IMR-90 (cell line): Measurements from ENCODE around the gene HMOX1. TPM values are rescaled to one million over a fixed set of nuclear protein-coding genes. Genes with fewer than 3 reads are reported as not detected.

Experiments
- ATAC-seq: fragments of 200-7000 bp; cut with Tn5 transposase; 2 replicates; pipeline ENCODE4 v1.9.1; 2020; ENCODE audit warnings: low read depth, mild to moderate bottlenecking, moderate library complexity
- BruUV-seq: library from RNA; stranded (reverse); fragments of 400-500 nt; replicated peaks from 2 replicates; lab custom pipeline; 2021; lab: Mats Ljungman, UMichigan
- CTCF ChIA-PET: fragments of 300-600 bp; formaldehyde crosslinking; extraction: SDS; loops from one replicate; lab custom pipeline; 2021; ENCODE audit warnings: antibody characterized with exemption; lab: Yijun Ruan, JAX
- POLR2A ChIA-PET: fragments of 300-600 bp; sonication (Branson Sonifier 250); formaldehyde crosslinking; loops from one replicate; lab custom pipeline; 2022; ENCODE audit warnings: antibody characterized with exemption; ENCODE audit not compliant: unreplicated experiment; lab: Charles Lee
- DNase-seq: peaks from one replicate; pipeline ENCODE4 v3.0.0; 2013
- H2AFZ ChIP-seq: replicated peaks from 2 replicates; pipeline ENCODE3; 2013; ENCODE audit warnings: low read length, mild to moderate bottlenecking; ENCODE audit not compliant: poor library complexity
- H2AK5ac ChIP-seq: 2 replicates; pipeline ENCODE4 v1.6.1; 2013; ENCODE audit warnings: low read depth, low read length, inconsistent platforms
- H2AK9ac ChIP-seq: replicated peaks from 2 replicates; pipeline ENCODE3; 2013; ENCODE audit warnings: mild to moderate bottlenecking, low read depth, low read length, moderate library complexity; ENCODE audit not compliant: poor library complexity
- H2BK120ac ChIP-seq: 2 replicates; pipeline ENCODE4 v1.6.1; 2013; ENCODE audit warnings: low read depth, low read length, inconsistent platforms
- H2BK15ac ChIP-seq: 3 replicates; pipeline ENCODE4 v1.6.1; 2013; ENCODE audit warnings: low read depth, low read length, inconsistent platforms
- H2BK20ac ChIP-seq: 2 replicates; pipeline ENCODE4 v1.6.1; 2013; ENCODE audit warnings: low read depth, mild to moderate bottlenecking, inconsistent platforms, low read length, moderate library complexity
- H2BK5ac ChIP-seq: 2 replicates; pipeline ENCODE4 v1.6.1; 2013; ENCODE audit warnings: mild to moderate bottlenecking, low read depth, low read length, inconsistent platforms; ENCODE audit not compliant: poor library complexity, severe bottlenecking
- H3K14ac ChIP-seq: replicated peaks from 2 replicates; pipeline ENCODE4 v1.6.1; 2013; ENCODE audit warnings: low read depth, low read length, inconsistent platforms
- H3K18ac ChIP-seq: 2 replicates; pipeline ENCODE4 v1.6.1; 2013; ENCODE audit warnings: low read depth, low read length, control low read depth
- H3K23ac ChIP-seq: 2 replicates; pipeline ENCODE4 v1.6.1; 2013; ENCODE audit warnings: low read depth, low read length, inconsistent platforms
- H3K27ac ChIP-seq: 2 replicates; pipeline ENCODE4 v1.5.1; 2013; ENCODE audit warnings: mild to moderate bottlenecking, control low read depth, low read length; ENCODE audit not compliant: insufficient read depth
- H3K27me3 ChIP-seq: 2 replicates; pipeline ENCODE4 v1.6.1; 2013; ENCODE audit warnings: low read length; ENCODE audit not compliant: control insufficient read depth, insufficient read depth
- H3K36me3 ChIP-seq: 2 replicates; pipeline ENCODE4 v1.6.1; 2013; ENCODE audit warnings: low read length, mixed read lengths; ENCODE audit not compliant: control insufficient read depth, insufficient read depth
- H3K4ac ChIP-seq: 2 replicates; pipeline ENCODE4 v1.6.1; 2013; ENCODE audit warnings: low read depth, low read length, inconsistent platforms
- H3K4me1 ChIP-seq: 2 replicates; pipeline ENCODE4 v1.6.1; 2013; ENCODE audit warnings: low read length, mixed read lengths; ENCODE audit not compliant: control insufficient read depth, insufficient read depth
- H3K4me2 ChIP-seq: 2 replicates; pipeline ENCODE4 v1.6.1; 2013; ENCODE audit warnings: low read depth, mild to moderate bottlenecking, control low read depth, low read length, moderate library complexity
- H3K4me3 ChIP-seq: 2 replicates; pipeline ENCODE4 v1.5.1; 2013; ENCODE audit warnings: low read depth, mild to moderate bottlenecking, control low read depth, low read length, moderate library complexity; ENCODE audit not compliant: insufficient read depth
- H3K56ac ChIP-seq: 2 replicates; pipeline ENCODE4 v1.6.1; 2013; ENCODE audit warnings: low read length, inconsistent platforms; ENCODE audit not compliant: insufficient read depth; ENCODE audit errors: extremely low read depth
- H3K79me1 ChIP-seq, 2 experiments: 2 replicates each; pipeline ENCODE4 v1.6.1; 2013; ENCODE audit warnings: low read length in 2 of 2, inconsistent platforms in 1 of 2, low read depth in 1 of 2
- H3K9ac ChIP-seq: 2 replicates; pipeline ENCODE4 v1.6.1; 2013; ENCODE audit warnings: low read depth, low read length, control low read depth
- H3K9me1 ChIP-seq: 2 replicates; pipeline ENCODE4 v1.6.1; 2013; ENCODE audit warnings: low read length, inconsistent platforms; ENCODE audit not compliant: insufficient read depth
- H3K9me3 ChIP-seq: 2 replicates; pipeline ENCODE4 v1.6.1; 2013; ENCODE audit warnings: low read length; ENCODE audit not compliant: control insufficient read depth, insufficient read depth
- H4K20me1 ChIP-seq: 2 replicates; pipeline ENCODE4 v1.6.1; 2013; ENCODE audit warnings: low read length, inconsistent platforms; ENCODE audit not compliant: insufficient read depth
- H4K5ac ChIP-seq: 2 replicates; pipeline ENCODE4 v1.6.1; 2013; ENCODE audit warnings: mild to moderate bottlenecking, low read depth, low read length, control low read depth
- H4K8ac ChIP-seq, 2 experiments: 2 replicates each; pipeline ENCODE4 v1.6.1; 2013; ENCODE audit warnings: low read depth in 2 of 2, low read length in 2 of 2, control low read depth in 1 of 2, inconsistent platforms in 1 of 2
- H4K91ac ChIP-seq: 2 replicates; pipeline ENCODE4 v1.6.1; 2013; ENCODE audit warnings: low read depth, low read length, inconsistent platforms; ENCODE audit not compliant: insufficient read depth
- CEBPB ChIP-seq: IDR thresholded peaks from 2 replicates; pipeline ENCODE4 v1.6.1; 2012; ENCODE audit warnings: low read depth, low read length, improper control_type of control experiment
- FOS ChIP-seq: fragments of 150-350 bp; IDR thresholded peaks from 2 replicates; pipeline ENCODE4 v1.6.1; 2016; ENCODE audit warnings: low read depth, low read length
- NFE2L2 ChIP-seq: fragments of 150-350 bp; IDR thresholded peaks from 2 replicates; pipeline ENCODE4 v1.6.1; 2016; ENCODE audit warnings: low read depth, mild to moderate bottlenecking, low read length
- POLR2A ChIP-seq: IDR thresholded peaks from 2 replicates; pipeline ENCODE4 v1.6.1; 2012; ENCODE audit warnings: mild to moderate bottlenecking, low read depth, low read length
- RCOR1 ChIP-seq: IDR thresholded peaks from 2 replicates; pipeline ENCODE4 v1.6.1; 2012; ENCODE audit warnings: mild to moderate bottlenecking, low read length, improper control_type of control experiment; ENCODE audit not compliant: insufficient replicate concordance
- SMC3 ChIP-seq: fragments of 150-350 bp; IDR thresholded peaks from 2 replicates; pipeline ENCODE4 v1.6.1; 2016; ENCODE audit warnings: low read depth, mild to moderate bottlenecking, antibody characterized with exemption, low read length, moderate library complexity
- WGBS, 2 experiments: methylation state at CpG; one replicate each; pipeline versions ENCODE4 v1.1.5 to v1.1.7; 2013; ENCODE audit warnings: missing lambda C conversion rate in 2 of 2; ENCODE audit not compliant: insufficient read length in 1 of 2; ENCODE audit errors: extremely low coverage in 2 of 2; 5-methylcytosine and 5-hydroxymethylcytosine counted together
- dilution Hi-C: fragments of 300-500 bp; cut with HindIII; formaldehyde crosslinking; loops from one replicate; pipeline ENCODE4 v1.14.3; 2018; ENCODE audit warnings: low sequenced_read_pairs; ENCODE audit not compliant: unreplicated experiment
- in situ Hi-C: fragments of 300-500 bp; cut with MboI; formaldehyde crosslinking; loops from 3 replicates; pipeline ENCODE4 v1.14.3; 2019; ENCODE audit warnings: low sequenced_read_pairs, inconsistent platforms, mixed read lengths
- intact Hi-C: fragments of 100-400 bp; cut with micrococcal nuclease; formaldehyde crosslinking; loops from 2 replicates; pipeline ENCODE4 v1.10.0; 2022
- polyA plus RNA-seq, 3 experiments: library from polyadenylated mRNA; depleted of rRNA; stranded (reverse); fragments of >200 nt; gene quantifications; 2 replicates each; pipeline ENCODE4 v1.2.3, GENCODE V29; 2012; ENCODE audit warnings: low replicate concordance in 1 of 3
- total RNA-seq: library from RNA; depleted of rRNA; stranded (reverse); fragments of >200 nt; gene quantifications from 2 replicates; pipeline ENCODE4 v1.2.3, GENCODE V29; 2012

The HMOX1 gene
- total and polyA plus RNA-seq, 2 of the 4 experiments (the other 2 are of a cell fraction), result 23.1 to 50.5 TPM

DNA sequence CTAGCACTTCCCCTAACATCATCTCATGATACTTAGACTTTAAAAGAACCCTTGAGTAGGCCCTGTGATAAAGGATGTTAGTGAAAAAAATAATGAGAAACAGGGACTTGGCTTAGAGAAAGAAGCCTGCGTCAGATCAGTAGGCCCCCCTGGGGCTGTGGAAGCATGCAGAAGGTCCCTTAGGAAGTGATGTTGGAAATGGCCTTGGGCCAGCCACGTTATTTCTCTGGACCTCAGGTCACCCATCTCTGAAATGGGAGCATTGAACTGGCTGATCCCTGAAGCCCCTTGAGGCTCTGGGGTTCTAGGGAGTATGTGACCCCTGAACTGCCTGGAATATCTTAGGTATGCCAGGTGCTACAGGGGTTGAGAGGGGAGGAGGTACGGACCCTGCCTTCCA is 59.2 kb downstream of the HMOX1 start:
- Histone ChIP-seq H4K5ac (no peak overlapping the region), H3K9me3 (no peaks in the 10 kb centered on the region), H3K79me1 (no peaks in the 10 kb centered on the region), H2BK5ac (no peak overlapping the region), H3K36me3 (no peaks in the 10 kb centered on the region), H3K4me2 (no peak overlapping the region), H4K20me1 (no peaks in the 10 kb centered on the region), H3K27ac (no peak overlapping the region), H2BK120ac (no peak overlapping the region), H3K9ac (no peak overlapping the region), H3K14ac (no peak overlapping the region), H3K56ac (no peak overlapping the region), H3K4me3 (no peak overlapping the region), H3K18ac (no peak overlapping the region), H2AK5ac (no peak overlapping the region), H3K27me3 (no peaks in the 10 kb centered on the region), H3K23ac (no peak overlapping the region), H4K8ac (no peak overlapping the region), H2BK15ac (no peak overlapping the region), H4K91ac (no peak overlapping the region), H3K4ac (no peak overlapping the region), H2AFZ (no peak overlapping the region), H2AK9ac (no peak overlapping the region), H2BK20ac (no peak overlapping the region), H3K4me1 (no peaks in the 10 kb centered on the region), H3K9me1 (no peaks in the 10 kb centered on the region)
- BruUV-seq, result no TSS peak
- no peak for DNase-seq
- TF ChIP-seq SMC3 (no peak), FOS (no peak), RCOR1 (no peak), NFE2L2 (no peak), POLR2A (no peak), CEBPB (no peak)
- dilution Hi-C loops, result no loop called here
- intact Hi-C loops, result no loop called here
- WGBS, 2 experiments, result 60% methylated on average over 2 of the region's 3 CpGs; no CpG with 5 or more reads in 1 of the 2 experiments
- ChIA-PET CTCF (no interaction called here), POLR2A (no interaction called here)
- no peak for ATAC-seq
- in situ Hi-C loops, result no loop called here
